Measurements from ENCODE around the gene THOC7.

Gene THOC7

DNA sequence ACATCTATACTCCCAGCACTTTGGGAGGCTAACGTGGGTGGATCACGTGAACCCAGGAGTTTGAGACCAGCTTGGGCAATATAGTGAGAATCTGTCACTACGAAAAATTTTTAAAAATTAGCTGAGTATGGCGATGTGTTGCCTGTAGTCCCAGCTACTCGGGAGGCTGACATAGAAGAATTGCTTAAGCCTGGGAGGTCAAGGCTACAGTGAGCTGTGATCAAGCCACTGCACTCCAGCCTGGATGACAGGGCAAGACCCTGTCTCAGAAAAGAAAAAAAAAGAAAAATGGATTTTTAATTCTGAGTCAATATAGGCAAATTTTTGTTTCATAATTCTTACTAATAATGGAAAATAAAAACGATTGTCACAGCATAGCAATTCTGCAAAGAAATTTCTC, 31.2 kb downstream of the THOC7 start:
- DNase-seq, result no peak

DNA sequence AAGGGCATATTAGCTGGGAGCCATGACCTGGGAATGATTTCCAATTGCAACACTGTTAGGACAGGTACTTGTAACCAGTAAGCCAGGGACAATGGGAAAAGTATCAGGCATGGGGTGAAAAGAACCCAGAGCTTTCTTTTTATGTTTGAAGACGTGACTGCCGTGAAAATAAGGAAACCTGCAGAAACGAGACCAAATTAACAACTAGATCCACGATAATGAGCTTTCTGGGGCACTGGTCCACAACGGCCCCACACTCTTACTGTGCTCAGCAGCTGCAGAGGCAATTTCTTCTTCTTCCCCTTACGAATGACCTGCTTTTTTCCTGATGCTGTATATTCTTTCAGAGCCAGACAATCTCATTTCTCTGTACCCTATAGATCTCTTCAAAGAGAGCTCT, 33.1 kb downstream of the THOC7 start:
- DNase-seq, result no peak

DNA sequence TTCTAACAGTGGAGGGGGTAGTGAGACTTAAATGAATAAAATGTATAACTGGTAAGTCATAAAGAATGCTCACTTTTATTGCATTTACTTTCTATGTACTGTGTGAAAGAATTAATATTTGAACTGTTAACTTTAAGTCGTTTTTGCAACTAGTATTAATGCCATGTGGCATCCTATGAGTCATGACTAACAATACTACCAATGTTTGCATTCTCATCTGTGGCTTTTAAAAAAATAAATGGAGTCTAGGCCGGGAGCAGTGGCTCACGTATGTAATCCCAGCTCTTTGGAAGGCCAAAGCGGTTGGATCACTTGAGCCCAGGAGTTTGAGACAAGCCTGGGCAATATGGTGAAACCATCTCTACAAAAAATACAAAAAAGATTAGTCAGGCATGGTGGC, 39.3 kb downstream of the THOC7 start:
- no peak for DNase-seq

DNA sequence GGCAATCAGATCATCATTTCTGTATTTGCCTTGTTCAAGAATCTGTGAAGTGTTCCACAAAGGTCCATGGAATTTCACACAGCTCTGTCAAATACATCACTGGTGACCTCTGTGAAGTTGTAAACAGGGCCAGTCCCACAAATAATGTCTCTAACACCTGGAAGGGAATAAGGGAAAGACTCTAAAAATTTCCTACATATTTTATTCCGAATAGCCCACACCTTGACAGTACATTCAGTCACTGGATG, 44.5 kb downstream of the THOC7 start, which contains the start of gene C3orf49:
Gene C3orf49 (plus strand): TSS at position 149 of the 248 bp plus-strand sequence. CDS start 173 bp downstream, outside the sequence.
- no peak for DNase-seq

DNA sequence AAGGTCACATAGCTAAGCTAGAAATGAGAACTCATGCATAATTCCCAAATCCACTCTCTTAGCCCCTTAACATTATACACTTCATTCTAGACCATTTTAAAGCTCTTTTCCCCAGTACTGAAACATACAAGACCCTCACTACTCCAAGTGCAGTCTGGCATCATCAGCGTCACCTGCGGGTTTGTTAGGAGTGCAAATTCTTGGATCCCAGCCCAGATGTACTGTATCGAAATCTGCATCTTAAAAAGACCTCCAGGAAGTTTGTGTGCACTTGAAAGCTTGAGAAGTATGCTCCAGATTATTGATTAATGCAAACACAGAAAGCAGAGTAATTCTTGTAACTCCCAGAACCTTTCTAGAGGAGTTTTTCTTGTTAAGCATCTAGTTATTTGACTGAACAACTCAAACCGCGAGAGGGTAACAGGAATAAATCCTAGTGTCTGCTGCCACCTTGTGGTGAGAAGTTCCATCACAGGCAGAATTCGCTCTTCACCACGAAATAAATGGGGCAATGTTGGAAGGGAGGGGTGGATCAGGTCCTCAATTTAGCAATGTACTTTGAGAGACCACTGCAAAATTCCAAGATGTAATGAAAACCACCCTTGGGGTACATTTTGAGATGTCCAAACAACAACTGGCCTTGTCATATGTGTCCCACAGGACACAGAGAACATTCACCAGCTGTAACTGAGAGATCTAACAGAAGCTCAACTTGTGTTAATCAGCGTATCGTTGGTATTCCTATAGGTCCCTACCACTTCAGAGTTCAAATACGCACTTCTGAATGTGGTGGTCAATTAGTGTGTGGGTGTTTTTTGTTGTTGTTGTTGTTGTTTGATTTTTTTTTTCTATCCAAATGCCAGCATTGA, 45.1 kb downstream of the THOC7 start:
- DNase-seq, result peak; percentile 70

DNA sequence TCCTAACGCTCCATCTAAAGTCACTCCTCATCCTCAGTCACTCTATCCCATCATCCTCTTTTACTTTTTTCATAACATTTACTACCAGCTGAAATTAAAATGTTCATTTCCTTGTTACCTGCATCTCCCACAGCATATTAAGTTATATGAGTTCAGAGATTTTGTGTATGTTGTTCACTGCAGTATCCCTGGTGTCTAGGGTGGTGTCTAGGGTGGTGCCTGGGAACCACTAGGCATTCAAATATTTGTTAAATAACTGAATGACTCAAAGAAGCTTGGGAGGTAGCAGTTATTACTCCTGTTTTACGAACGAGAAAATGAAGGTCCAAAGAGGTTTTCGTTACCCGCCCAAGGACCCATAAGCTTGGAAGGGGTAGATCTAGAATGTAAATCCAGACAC, 46.4 kb downstream of the THOC7 start:
- DNase-seq, result no peak

DNA sequence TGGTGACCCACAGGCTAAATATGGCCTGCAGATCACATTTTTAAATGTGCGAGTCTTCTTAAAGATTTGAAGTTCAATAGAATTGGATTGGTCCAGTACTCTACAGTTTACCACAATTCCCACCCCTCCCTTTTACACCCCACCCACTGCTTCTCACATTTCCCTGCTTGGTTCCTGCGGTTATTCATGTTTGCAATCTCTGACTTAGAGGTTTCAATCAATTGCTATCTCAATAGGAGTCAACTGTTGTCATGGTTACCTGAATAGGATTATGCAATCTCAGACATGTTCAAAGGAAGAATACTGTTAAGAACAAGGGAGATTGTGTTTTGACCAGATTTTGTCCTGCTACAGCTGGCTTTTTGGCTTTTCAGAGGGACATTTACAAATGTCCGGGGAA, 49.4 kb downstream of the THOC7 start:
- DNase-seq, result no peak

DNA sequence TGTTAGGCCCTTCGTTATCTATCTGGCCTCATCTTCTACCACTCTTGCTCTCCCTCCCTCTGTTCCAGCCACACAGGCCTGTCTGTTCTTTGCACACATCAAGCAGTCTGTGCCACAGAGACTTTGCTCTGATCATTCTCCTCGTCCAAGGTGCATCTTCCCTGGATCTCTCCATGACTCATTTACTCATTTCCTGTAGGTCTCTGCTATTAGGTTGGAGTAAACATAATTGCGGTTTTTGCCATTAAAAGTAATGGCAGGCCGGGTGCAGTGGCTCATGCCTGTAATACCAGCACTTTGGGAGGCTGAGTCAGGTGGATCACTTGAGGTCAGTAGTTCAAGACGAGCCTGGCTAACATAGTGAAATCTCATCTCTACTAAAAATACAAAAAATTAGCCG, 54.0 kb downstream of the THOC7 start:
- DNase-seq, result no peak

DNA sequence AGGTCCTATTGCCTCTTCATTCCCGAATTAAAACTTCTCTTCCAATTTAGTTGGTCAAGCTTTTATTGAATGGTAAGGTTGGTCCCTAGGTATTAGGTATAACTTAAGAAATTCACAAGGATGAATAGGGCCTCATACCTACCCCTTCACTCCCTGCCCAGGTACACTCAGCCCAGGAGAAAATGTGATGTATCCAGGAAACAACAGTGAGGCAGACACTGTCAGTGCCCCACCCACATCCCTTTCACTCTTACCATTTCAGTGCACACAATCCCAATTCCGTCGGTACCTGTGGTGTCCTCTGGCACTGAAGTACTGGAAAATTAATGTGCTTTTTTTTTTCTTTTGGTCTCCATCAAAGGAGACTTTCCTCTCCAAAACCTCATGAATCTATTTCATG, 55.0 kb downstream of the THOC7 start:
- no peak for DNase-seq

DNA sequence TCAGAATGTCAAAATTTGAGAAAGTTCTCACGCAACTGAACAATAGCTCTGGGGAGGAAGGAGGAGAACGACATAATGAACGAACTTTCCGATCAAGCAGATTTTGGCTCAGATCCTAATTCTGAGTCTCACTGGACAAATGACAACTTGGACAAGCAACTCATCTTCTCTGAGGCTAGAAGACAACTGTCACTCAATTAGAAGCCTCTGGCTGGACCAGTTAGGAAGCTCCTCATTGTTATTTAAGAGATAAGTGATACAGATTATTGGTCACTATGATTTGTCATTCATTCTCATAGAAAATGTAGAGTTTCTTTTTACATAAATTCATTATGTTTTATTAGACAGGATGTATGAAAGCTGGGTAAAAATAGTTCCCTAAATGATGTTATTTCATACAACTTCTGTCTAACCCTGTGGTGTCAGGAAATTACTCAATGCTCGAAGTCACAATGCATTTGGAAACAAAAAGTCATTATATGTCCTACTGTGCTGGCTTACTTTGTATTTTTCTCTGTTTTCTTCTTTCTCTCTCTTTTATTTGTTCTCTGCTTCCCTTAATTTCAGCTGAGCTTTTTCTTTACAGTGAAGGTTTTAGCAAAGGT, 55.5 kb downstream of the THOC7 start:
- DNase-seq, result no peak

DNA sequence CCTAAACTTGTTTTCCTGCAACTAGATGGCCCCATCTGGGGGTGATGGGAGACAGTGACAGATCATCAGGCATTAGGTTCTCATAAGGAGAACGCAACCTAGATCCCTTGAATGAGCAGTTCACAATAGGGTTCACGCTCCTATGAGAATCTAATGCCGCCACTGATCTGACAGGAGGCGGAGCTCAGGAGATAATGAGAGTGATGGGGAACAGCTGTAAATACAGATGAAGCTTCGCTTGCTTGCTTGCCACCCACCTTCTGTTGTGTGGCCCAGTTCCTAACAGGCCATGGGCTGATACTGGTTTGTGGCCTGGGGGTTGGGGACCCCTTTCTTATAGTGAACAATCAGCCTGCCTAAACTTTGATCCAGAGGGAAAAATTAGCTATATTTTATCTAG, 59.7 kb downstream of the THOC7 start:
- DNase-seq, result no peak

DNA sequence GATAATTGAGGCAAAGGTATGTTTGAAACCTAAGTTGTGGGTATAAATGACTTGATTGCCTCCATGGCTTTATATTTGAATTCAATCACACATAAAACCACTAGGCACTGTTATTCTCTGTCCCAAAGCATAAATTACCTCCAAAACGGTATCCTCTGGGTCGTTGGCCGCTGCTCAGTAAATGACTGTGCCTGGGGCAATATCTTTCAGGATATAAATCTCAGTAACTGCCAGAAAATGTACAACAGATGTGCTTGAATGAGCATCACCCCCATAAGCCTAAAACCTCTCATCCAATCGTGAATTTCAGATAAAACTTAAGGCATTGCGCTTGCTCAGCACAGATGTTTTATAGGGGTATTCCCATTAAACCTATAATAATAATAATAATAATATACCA, 63.5 kb downstream of the THOC7 start:
- DNase-seq, result no peak

DNA sequence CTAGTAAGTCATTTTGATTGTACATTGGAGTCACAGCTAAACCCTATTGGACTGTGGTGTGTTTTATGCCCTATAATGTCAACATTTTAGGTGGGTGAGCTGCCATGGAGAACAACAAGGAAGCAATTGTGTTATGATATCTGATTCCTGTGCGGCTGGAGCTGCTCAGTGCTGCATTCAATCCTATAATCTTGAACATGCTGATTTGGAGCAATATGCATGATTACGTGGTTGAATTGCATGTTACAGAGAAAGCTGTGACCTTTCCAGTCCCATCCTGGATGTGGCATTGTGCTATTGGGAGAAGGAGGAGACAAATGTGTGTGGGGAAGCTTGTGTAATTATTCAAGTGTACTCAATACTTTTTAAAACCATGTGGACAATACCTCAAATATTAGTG, 64.7 kb downstream of the THOC7 start:
- DNase-seq, result no peak

DNA sequence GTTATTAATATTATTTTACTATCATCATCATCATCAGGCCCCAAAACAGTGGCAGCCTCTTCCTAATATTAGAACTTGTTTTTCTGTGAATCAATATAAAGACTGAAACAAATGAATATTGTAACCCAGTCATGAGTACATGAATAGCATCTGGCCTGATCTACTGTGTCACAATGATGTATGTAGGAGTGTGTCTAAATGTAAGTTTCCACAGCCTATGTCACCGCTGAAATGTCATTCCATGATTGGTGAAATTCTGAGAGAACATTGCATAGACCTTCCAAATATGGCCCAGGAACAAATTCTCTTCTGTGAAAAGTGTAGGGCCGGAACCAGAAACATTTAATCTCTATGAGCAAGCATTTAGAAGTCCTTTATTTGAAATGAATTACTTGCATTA, 65.1 kb downstream of the THOC7 start:
- DNase-seq, result no peak

DNA sequence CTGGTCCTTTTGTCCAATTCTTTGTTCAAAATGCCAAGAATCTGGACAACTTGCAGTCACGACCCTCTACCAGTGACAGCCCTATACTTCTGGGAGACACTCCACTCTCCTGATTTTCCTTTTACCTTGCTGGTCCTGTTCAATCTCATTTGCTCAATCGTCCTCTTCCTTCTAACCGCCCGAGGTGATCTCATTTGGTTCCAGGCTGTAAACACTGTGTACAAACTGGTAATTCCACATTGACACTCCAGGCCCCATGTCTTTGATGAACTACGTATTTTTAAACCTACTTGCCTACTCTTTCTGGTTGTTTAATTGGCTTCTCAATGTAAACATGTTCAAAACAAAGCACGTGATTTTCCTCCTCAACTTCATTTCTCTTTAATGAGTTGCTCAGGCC, 68.2 kb downstream of the THOC7 start:
- no peak for DNase-seq

DNA sequence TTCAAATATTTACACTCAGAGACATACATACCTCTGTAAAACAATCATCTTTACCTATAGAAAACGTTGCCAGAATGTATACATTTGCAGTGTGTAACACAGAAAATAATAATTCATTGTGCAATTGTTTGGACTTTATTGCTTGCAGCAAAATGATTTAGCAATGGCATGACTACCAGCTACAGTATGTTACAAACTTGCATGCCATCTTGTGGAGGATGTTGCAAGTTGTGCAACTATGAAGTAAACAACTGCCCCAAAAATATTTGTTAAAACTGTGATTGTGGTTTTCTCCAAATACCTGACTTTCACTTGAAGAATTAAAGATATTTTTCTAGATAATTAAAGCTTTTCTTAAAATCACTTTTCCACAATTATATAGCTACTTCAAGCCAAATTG, 71.6 kb downstream of the THOC7 start:
- no peak for DNase-seq
